NT2/D1 (cell line): ENCODE data around the gene ROBO1.

Experiments
- YY1 ChIP-seq: IDR thresholded peaks from 2 replicates; pipeline ENCODE4 v1.6.1; 2011; ENCODE audit not compliant: insufficient read length, insufficient read depth
- ZNF274 ChIP-seq: IDR thresholded peaks from 2 replicates; pipeline ENCODE4 v1.6.1; 2011; ENCODE audit warnings: mild to moderate bottlenecking, low read depth, low read length

DNA sequence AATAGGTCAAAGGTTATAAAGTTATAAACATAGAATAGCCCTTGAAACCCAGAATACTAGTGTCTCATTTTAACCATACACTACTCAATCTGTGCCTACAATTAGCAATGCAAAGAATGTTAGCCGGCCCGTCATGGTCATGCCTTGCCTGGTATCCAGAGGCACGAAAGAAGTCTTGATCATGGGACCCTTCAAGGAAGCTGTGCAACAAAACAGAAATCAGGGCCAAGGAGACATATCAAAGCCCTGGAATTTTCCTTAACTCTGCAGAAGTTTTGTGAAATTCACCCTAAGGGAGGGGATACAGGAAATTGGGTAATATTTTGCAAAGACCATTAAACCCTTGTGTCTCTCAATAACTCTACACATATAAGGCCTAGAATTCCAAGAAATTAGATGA is 482.4 kb downstream of the ROBO1 start:
- TF ChIP-seq YY1 (no peak), ZNF274 (no peak)
